KOPT-K1 (cell line): Measurements from ENCODE around the gene KAT2B.

ENCODE experiments used
- H3K27ac ChIP-seq: fragments of 200-600 bp; sonication (generic); 2 replicates; pipeline ENCODE4 v1.5.1; 2016; ENCODE audit warnings: antibody characterized with exemption, mild to moderate bottlenecking, low read depth, low read length; ENCODE audit not compliant: poor library complexity, severe bottlenecking
- H3K36me3 ChIP-seq: fragments of 200-600 bp; sonication (generic); 2 replicates; pipeline ENCODE4 v1.5.1; 2017; ENCODE audit warnings: antibody characterized with exemption, mild to moderate bottlenecking, low read length, moderate library complexity; ENCODE audit not compliant: insufficient read depth
- H3K9me3 ChIP-seq: fragments of 200-600 bp; sonication (generic); 2 replicates; pipeline ENCODE4 v1.5.1; 2017; ENCODE audit warnings: antibody characterized with exemption, low read length, mild to moderate bottlenecking; ENCODE audit not compliant: insufficient read depth, poor library complexity, severe bottlenecking

KAT2B gene

GRCh38 chr3:20091331-20092047 is 51.2 kb downstream of the KAT2B start:
- peaks cover 15% of the 10 kb centered on the region for H3K9me3 ChIP-seq
- no peaks in the 10 kb centered on the region for H3K36me3 ChIP-seq
- H3K27ac ChIP-seq, result no peak overlapping the region

GRCh38 chr3:20095470-20095869 is 55.2 kb downstream of the KAT2B start:
- H3K27ac ChIP-seq, result no peak overlapping the region
- peaks cover under 1% of the 10 kb centered on the region for H3K9me3 ChIP-seq
- no peaks in the 10 kb centered on the region for H3K36me3 ChIP-seq

GRCh38 chr3:20096135-20096685 is 56.0 kb downstream of the KAT2B start:
- Histone ChIP-seq H3K9me3 (no peaks in the 10 kb centered on the region), H3K36me3 (no peaks in the 10 kb centered on the region), H3K27ac (no peak overlapping the region)

GRCh38 chr3:20097015-20097414 is 56.8 kb downstream of the KAT2B start:
- Histone ChIP-seq H3K36me3 (no peaks in the 10 kb centered on the region), H3K27ac (no peak overlapping the region), H3K9me3 (no peaks in the 10 kb centered on the region)

GRCh38 chr3:20099060-20099459 is 58.8 kb downstream of the KAT2B start:
- Histone ChIP-seq H3K36me3 (no peaks in the 10 kb centered on the region), H3K27ac (no peak overlapping the region), H3K9me3 (no peaks in the 10 kb centered on the region)

- Histone ChIP-seq H3K27ac (no peak overlapping the region), H3K36me3 (no peaks in the 10 kb centered on the region), H3K9me3 (no peaks in the 10 kb centered on the region)
These were observed 59.9 kb downstream of the KAT2B start for GRCh38 chr3:20100151-20100550.

- no peak overlapping the region for H3K27ac ChIP-seq
- H3K36me3 ChIP-seq, result no peaks in the 10 kb centered on the region
- no peaks in the 10 kb centered on the region for H3K9me3 ChIP-seq
These were observed 60.8 kb downstream of the KAT2B start for GRCh38 chr3:20101041-20101440.

GRCh38 chr3:20103731-20104130 is 63.5 kb downstream of the KAT2B start:
- H3K27ac ChIP-seq, result no peak overlapping the region
- no peaks in the 10 kb centered on the region for H3K9me3 ChIP-seq
- no peaks in the 10 kb centered on the region for H3K36me3 ChIP-seq

GRCh38 chr3:20104167-20104661 is 64.0 kb downstream of the KAT2B start:
- Histone ChIP-seq H3K9me3 (no peaks in the 10 kb centered on the region), H3K27ac (no peak overlapping the region), H3K36me3 (no peaks in the 10 kb centered on the region)

GRCh38 chr3:20105513-20106280 is 65.5 kb downstream of the KAT2B start:
- H3K27ac ChIP-seq, result no peak overlapping the region
- H3K36me3 ChIP-seq, result no peaks in the 10 kb centered on the region
- no peaks in the 10 kb centered on the region for H3K9me3 ChIP-seq

- peaks cover 8% of the 10 kb centered on the region; the same call in 1 of the 2 replicates for H3K36me3 ChIP-seq
- H3K27ac ChIP-seq, result no peak overlapping the region
- no peaks in the 10 kb centered on the region for H3K9me3 ChIP-seq
These were observed 67.5 kb downstream of the KAT2B start for GRCh38 chr3:20107722-20108121.

GRCh38 chr3:20108869-20109268 is 68.6 kb downstream of the KAT2B start:
- H3K36me3 ChIP-seq, result peaks cover 8% of the 10 kb centered on the region; the same call in 1 of the 2 replicates
- H3K9me3 ChIP-seq, result no peaks in the 10 kb centered on the region
- no peak overlapping the region for H3K27ac ChIP-seq

- no peak overlapping the region for H3K27ac ChIP-seq
- no peaks in the 10 kb centered on the region for H3K9me3 ChIP-seq
- H3K36me3 ChIP-seq, result peaks cover 13% of the 10 kb centered on the region; the same call in 1 of the 2 replicates
These were observed 70.6 kb downstream of the KAT2B start for GRCh38 chr3:20110826-20111225.

GRCh38 chr3:20111836-20112235 is 71.6 kb downstream of the KAT2B start:
- Histone ChIP-seq H3K27ac (no peak overlapping the region), H3K9me3 (no peaks in the 10 kb centered on the region), H3K36me3 (peaks cover 13% of the 10 kb centered on the region; the same call in 1 of the 2 replicates)

- Histone ChIP-seq H3K27ac (no peak overlapping the region), H3K36me3 (peaks cover 12% of the 10 kb centered on the region; the same call in 1 of the 2 replicates), H3K9me3 (no peaks in the 10 kb centered on the region)
These were observed 80.8 kb downstream of the KAT2B start for GRCh38 chr3:20121088-20121487.
